Neural cell (in vitro differentiated cells): Measurements from ENCODE around the gene NUTM2G. TPM values are rescaled to one million over a fixed set of nuclear protein-coding genes. Genes with fewer than 3 reads are reported as not detected.
"Not testable (repeated sequence)": the region's sequence is repeated elsewhere in the genome, so short reads cannot be mapped to it uniquely, and the experiment has no call there.

ENCODE experiments used
- H2AFZ ChIP-seq: fragments of 200-600, 300-800 bp; sonication (generic), shearing (Covaris generic); 2 replicates; pipeline ENCODE4 v1.6.0; 2014; ENCODE audit warnings: low read depth, mild to moderate bottlenecking, antibody characterized with exemption, low read length, moderate library complexity
- H3F3A ChIP-seq: fragments of 200-600 bp; shearing (Covaris generic); 2 replicates; pipeline ENCODE4 v1.6.1; 2016; ENCODE audit warnings: mild to moderate bottlenecking, moderate library complexity, mixed read lengths, antibody characterized with exemption, low read length; ENCODE audit not compliant: insufficient read depth, poor library complexity, severe bottlenecking
- H3K27ac ChIP-seq: fragments of 200-600, 300-800 bp; sonication (generic), shearing (Covaris generic); 2 replicates; pipeline ENCODE4 v1.5.1; 2014; ENCODE audit warnings: mild to moderate bottlenecking, low read length, moderate library complexity
- H3K27me3 ChIP-seq: fragments of 300-800, 200-600 bp; sonication (generic), shearing (Covaris generic); 2 replicates; pipeline ENCODE4 v1.6.0; 2014; ENCODE audit warnings: mild to moderate bottlenecking, low read depth, low read length, moderate library complexity; ENCODE audit not compliant: insufficient read depth
- H3K36me3 ChIP-seq: fragments of 300-800, 200-600 bp; sonication (generic), shearing (Covaris generic); 2 replicates; pipeline ENCODE4 v1.5.1; 2014; ENCODE audit warnings: mild to moderate bottlenecking, antibody characterized with exemption, low read length, moderate library complexity; ENCODE audit not compliant: insufficient read depth
- H3K4me2 ChIP-seq: fragments of 300-800, 200-600 bp; sonication (generic), shearing (Covaris generic); 2 replicates; pipeline ENCODE4 v1.6.0; 2014; ENCODE audit warnings: mild to moderate bottlenecking, low read length
- H3K4me3 ChIP-seq: fragments of 300-800, 200-600 bp; sonication (generic), shearing (Covaris generic); 2 replicates; pipeline ENCODE4 v1.5.1; 2014; ENCODE audit warnings: mild to moderate bottlenecking, low read length, moderate library complexity
- H3K79me2 ChIP-seq: fragments of 200-600 bp; shearing (Covaris generic); replicated peaks from 2 replicates; pipeline ENCODE4 v1.6.0; 2014; ENCODE audit warnings: mild to moderate bottlenecking, low read length, moderate library complexity; ENCODE audit not compliant: insufficient read depth
- H3K9ac ChIP-seq: fragments of 300-800, 200-600 bp; sonication (generic), shearing (Covaris generic); 2 replicates; pipeline ENCODE4 v1.6.1; 2016; ENCODE audit warnings: mild to moderate bottlenecking, low read length, mixed read lengths
- H3K9me2 ChIP-seq: fragments of 200-600 bp; shearing (Covaris generic); 2 replicates; pipeline ENCODE4 v1.6.1; 2016; ENCODE audit warnings: mild to moderate bottlenecking, low read length, mixed read lengths; ENCODE audit not compliant: insufficient read depth
- H3K9me3 ChIP-seq: fragments of 200-600, 300-800 bp; sonication (generic), shearing (Covaris generic); 2 replicates; pipeline ENCODE4 v1.6.1; 2016; ENCODE audit warnings: mild to moderate bottlenecking, mixed run types, low read length, moderate library complexity, mixed read lengths
- H4K20me1 ChIP-seq: fragments of 200-600 bp; shearing (Covaris generic); 2 replicates; pipeline ENCODE4 v1.6.1; 2016; ENCODE audit warnings: mild to moderate bottlenecking, mixed run types; ENCODE audit not compliant: insufficient read depth
- EP300 ChIP-seq: fragments of 450-650 bp; conservative IDR thresholded peaks from 2 replicates; pipeline ENCODE4 v1.6.1; 2014; ENCODE audit warnings: antibody characterized with exemption, mild to moderate bottlenecking, moderate library complexity; ENCODE audit not compliant: poor library complexity, severe bottlenecking
- EZH2 ChIP-seq: fragments of 200-600, 300-800 bp; shearing (Covaris generic), sonication (generic); IDR thresholded peaks from 2 replicates; pipeline ENCODE4 v1.6.1; 2014; ENCODE audit warnings: antibody characterized with exemption, low read length, borderline replicate concordance, mild to moderate bottlenecking; ENCODE audit not compliant: insufficient read depth, poor library complexity, severe bottlenecking
- POLR2AphosphoS5 ChIP-seq: IDR thresholded peaks from 2 replicates; pipeline ENCODE4 v1.6.1; 2012
- RAD21 ChIP-seq: fragments of 450-650 bp; conservative IDR thresholded peaks from 2 replicates; pipeline ENCODE4 v1.6.1; 2014; ENCODE audit warnings: antibody characterized with exemption, mild to moderate bottlenecking, moderate library complexity
- SMC3 ChIP-seq: fragments of 450-650 bp; conservative IDR thresholded peaks from 2 replicates; pipeline ENCODE4 v1.6.1; 2014; ENCODE audit warnings: antibody characterized with exemption, mild to moderate bottlenecking, moderate library complexity; ENCODE audit not compliant: poor library complexity
- TAF1 ChIP-seq: IDR thresholded peaks from 2 replicates; pipeline ENCODE4 v1.6.1; 2012; ENCODE audit warnings: low read depth
- polyA minus RNA-seq: library from RNA; depleted of rRNA, polyadenylated mRNA; stranded (reverse); fragments of >200 nt; gene quantifications from 2 replicates; pipeline ENCODE4 v1.2.3, GENCODE V29; 2014
- polyA plus RNA-seq: library from polyadenylated mRNA; depleted of rRNA; stranded (reverse); fragments of >200 nt; gene quantifications from 2 replicates; pipeline ENCODE4 v1.2.3, GENCODE V29; 2014
- TF ChIP-seq, protein P1 (sequence below): IDR thresholded peaks from 2 replicates; pipeline ENCODE4 v1.6.1; 2012; ENCODE audit warnings: borderline replicate concordance
- TF ChIP-seq, protein P2 (sequence below): fragments of 450-650 bp; IDR thresholded peaks from 2 replicates; pipeline ENCODE4 v1.5.1; 2014; ENCODE audit warnings: antibody characterized with exemption, mild to moderate bottlenecking, moderate library complexity; ENCODE audit not compliant: poor library complexity, severe bottlenecking

Gene NUTM2G, protein sequence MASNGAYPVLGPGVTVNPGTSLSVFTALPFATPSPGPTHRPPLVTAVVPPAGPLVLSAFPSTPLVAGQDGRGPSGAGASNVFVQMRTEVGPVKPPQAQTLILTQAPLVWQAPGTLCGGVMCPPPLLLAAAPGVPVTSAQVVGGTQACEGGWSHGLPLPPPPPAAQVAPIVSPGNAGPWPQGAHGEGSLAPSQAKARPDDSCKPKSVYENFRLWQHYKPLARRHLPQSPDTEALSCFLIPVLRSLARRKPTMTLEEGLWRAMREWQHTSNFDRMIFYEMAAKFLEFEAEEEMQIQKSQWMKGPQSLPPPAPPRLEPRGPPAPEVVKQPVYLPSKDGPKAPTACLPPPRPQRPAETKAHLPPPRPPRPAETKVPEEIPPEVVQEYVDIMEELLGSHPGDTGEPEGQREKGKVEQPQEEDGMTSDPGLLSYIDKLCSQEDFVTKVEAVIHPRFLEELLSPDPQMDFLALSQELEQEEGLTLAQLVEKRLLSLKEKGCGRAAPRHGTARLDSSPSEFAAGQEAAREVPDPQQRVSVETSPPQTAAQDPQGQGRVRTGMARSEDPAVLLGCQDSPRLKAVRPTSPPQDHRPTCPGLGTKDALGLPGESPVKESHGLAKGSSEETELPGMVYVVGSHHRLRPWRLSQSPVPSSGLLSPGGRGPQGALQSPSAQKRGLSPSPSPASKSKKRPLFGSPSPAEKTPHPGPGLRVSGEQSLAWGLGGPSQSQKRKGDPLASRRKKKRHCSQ
- polyA plus RNA-seq (0.18 and 1.1 TPM in 2 replicates), polyA minus RNA-seq (0.23 TPM in 1 of 2 replicates, not detected in the other)

DNA sequence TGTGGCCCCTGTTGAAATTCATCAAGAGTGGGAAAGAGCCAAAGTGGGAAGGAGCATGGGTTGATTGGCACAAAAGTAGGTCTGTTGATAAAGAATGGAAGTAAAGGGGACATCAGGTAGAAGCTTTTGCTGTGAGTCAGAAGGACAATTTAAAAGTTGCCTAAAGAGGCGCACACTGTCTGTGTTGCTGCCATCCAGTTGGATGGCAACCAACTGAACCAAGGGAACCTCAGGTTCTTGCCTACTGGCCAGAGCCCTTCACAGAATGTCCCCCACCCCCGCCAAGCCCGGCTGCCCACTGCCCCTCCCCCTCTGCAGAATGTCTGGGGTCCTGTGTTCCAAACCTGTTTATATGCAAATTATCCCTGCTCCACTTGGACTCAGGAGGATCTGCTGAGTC lies at the start of gene NUTM2G:
TSS of gene NUTM2G (plus strand) at position 301 of the 400 bp plus-strand sequence. CDS start 182 bp downstream, outside the sequence.
- H3K4me2 ChIP-seq, H2AFZ ChIP-seq, H3K36me3 ChIP-seq: not testable (repeated sequence)

DNA sequence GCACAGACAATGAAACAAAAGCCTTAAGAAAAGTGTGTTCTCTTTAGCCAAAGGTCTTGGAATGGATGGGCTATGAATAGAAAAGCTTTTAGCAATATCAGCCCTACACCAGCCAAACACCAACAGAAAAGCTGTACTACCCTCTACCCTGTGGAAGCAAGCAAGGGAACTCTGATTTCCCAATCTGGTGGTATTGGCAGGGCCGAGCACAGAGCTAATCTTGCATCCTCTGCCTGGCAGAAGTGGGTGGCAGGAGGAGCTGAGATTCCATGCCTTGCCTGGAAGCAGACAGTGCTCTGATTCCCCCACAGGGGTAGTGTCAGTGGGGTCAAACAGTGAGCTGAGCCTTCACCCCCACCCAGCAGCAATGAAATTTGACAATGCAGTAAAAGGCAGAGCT lies 44.7 kb upstream of the NUTM2G start:
- H3K79me2 ChIP-seq = no peaks in the 10 kb centered on the region
- H4K20me1 ChIP-seq = no peaks in the 10 kb centered on the region
- no peak overlapping the region for H3K9ac ChIP-seq
- H3K4me3 ChIP-seq = no peak overlapping the region
- H3K9me2 ChIP-seq = no peaks in the 10 kb centered on the region
- H3K36me3 ChIP-seq = no peaks in the 10 kb centered on the region
- no peaks in the 10 kb centered on the region for H3K27me3 ChIP-seq
- TF ChIP-seq EZH2 (no peak), SMC3 (no peak), TAF1 (no peak), EP300 (no peak), POLR2AphosphoS5 (no peak), RAD21 (no peak)
- TF ChIP-seq, protein P1, sequence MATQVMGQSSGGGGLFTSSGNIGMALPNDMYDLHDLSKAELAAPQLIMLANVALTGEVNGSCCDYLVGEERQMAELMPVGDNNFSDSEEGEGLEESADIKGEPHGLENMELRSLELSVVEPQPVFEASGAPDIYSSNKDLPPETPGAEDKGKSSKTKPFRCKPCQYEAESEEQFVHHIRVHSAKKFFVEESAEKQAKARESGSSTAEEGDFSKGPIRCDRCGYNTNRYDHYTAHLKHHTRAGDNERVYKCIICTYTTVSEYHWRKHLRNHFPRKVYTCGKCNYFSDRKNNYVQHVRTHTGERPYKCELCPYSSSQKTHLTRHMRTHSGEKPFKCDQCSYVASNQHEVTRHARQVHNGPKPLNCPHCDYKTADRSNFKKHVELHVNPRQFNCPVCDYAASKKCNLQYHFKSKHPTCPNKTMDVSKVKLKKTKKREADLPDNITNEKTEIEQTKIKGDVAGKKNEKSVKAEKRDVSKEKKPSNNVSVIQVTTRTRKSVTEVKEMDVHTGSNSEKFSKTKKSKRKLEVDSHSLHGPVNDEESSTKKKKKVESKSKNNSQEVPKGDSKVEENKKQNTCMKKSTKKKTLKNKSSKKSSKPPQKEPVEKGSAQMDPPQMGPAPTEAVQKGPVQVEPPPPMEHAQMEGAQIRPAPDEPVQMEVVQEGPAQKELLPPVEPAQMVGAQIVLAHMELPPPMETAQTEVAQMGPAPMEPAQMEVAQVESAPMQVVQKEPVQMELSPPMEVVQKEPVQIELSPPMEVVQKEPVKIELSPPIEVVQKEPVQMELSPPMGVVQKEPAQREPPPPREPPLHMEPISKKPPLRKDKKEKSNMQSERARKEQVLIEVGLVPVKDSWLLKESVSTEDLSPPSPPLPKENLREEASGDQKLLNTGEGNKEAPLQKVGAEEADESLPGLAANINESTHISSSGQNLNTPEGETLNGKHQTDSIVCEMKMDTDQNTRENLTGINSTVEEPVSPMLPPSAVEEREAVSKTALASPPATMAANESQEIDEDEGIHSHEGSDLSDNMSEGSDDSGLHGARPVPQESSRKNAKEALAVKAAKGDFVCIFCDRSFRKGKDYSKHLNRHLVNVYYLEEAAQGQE = no peak
- no peak overlapping the region for H3K4me2 ChIP-seq
- H3F3A ChIP-seq = no peaks in the 10 kb centered on the region
- no peak overlapping the region for H2AFZ ChIP-seq
- H3K9me3 ChIP-seq = no peaks in the 10 kb centered on the region
- H3K27ac ChIP-seq = no peak overlapping the region

More for the DNA sequence above, at the start of gene NUTM2G:
- H3K79me2 ChIP-seq, H3K9ac ChIP-seq, H3K9me2 ChIP-seq, H3K9me3 ChIP-seq, H3K4me3 ChIP-seq, H3F3A ChIP-seq, H4K20me1 ChIP-seq, H3K27me3 ChIP-seq, H3K27ac ChIP-seq: not testable (repeated sequence)

DNA sequence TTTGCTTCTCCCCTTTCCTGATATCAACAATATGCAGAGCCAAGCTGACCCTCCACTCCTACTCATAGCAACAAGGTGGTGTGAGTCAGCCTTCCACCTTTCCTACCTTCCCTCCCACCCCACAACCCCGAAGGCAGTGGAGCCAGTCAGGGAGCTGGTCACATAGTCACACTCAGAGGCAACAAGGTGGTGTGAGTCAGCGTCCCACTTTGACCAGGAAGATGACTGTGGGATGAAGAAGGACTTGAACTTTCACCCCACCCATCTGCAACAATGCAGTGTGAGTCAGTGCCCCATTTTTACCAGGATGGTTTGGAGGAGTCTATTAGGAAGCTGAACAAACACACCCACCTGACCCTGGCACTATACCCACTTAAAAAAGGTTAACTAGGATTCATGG lies 44.2 kb upstream of the NUTM2G start:
- Histone ChIP-seq H3F3A (no peaks in the 10 kb centered on the region), H3K36me3 (no peaks in the 10 kb centered on the region), H3K9ac (no peak overlapping the region), H3K27ac (no peak overlapping the region), H2AFZ (no peak overlapping the region), H3K9me2 (no peaks in the 10 kb centered on the region), H3K4me2 (no peak overlapping the region), H3K79me2 (no peaks in the 10 kb centered on the region), H3K9me3 (no peaks in the 10 kb centered on the region), H4K20me1 (no peaks in the 10 kb centered on the region), H3K4me3 (no peak overlapping the region), H3K27me3 (no peaks in the 10 kb centered on the region)
- TF ChIP-seq, protein P2, sequence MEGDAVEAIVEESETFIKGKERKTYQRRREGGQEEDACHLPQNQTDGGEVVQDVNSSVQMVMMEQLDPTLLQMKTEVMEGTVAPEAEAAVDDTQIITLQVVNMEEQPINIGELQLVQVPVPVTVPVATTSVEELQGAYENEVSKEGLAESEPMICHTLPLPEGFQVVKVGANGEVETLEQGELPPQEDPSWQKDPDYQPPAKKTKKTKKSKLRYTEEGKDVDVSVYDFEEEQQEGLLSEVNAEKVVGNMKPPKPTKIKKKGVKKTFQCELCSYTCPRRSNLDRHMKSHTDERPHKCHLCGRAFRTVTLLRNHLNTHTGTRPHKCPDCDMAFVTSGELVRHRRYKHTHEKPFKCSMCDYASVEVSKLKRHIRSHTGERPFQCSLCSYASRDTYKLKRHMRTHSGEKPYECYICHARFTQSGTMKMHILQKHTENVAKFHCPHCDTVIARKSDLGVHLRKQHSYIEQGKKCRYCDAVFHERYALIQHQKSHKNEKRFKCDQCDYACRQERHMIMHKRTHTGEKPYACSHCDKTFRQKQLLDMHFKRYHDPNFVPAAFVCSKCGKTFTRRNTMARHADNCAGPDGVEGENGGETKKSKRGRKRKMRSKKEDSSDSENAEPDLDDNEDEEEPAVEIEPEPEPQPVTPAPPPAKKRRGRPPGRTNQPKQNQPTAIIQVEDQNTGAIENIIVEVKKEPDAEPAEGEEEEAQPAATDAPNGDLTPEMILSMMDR = no peak
- TF ChIP-seq EP300 (no peak), RAD21 (no peak), SMC3 (no peak)
- TF ChIP-seq, protein P1 = no peak
